Medulla oblongata (tissue), 1 donor: ENCODE data around the gene SCYGR7.
A peak's percentile ranks its signal among the peaks of the same experiment; 100 is the strongest.
"Not testable (repeated sequence)": the region's sequence is repeated elsewhere in the genome, so short reads cannot be mapped to it uniquely, and the experiment has no call there.

ENCODE experiments used
- DNase-seq: peaks from one replicate; pipeline ENCODE4 v3.0.0-alpha.2; 2015; ENCODE audit errors: extremely low spot score

Gene SCYGR7

GRCh38 chr2:227728035-227728434, at the start of gene SCYGR7:
Gene SCYGR7, plus strand, starts transcription at chr2:227728335. Its CDS starts 0 bp downstream, at chr2:227728335.
- DNase-seq = no peak

GRCh38 chr2:227684258-227684657, 43.9 kb upstream of the SCYGR7 start:
- DNase-seq = no peak

- DNase-seq = no peak
Measured at GRCh38 chr2:227687189-227687588, 40.9 kb upstream of the SCYGR7 start.

GRCh38 chr2:227696990-227697679, 31.0 kb upstream of the SCYGR7 start:
- no peak for DNase-seq

- no peak for DNase-seq
Measured at GRCh38 chr2:227701556-227701955, 26.6 kb upstream of the SCYGR7 start.

DNA sequence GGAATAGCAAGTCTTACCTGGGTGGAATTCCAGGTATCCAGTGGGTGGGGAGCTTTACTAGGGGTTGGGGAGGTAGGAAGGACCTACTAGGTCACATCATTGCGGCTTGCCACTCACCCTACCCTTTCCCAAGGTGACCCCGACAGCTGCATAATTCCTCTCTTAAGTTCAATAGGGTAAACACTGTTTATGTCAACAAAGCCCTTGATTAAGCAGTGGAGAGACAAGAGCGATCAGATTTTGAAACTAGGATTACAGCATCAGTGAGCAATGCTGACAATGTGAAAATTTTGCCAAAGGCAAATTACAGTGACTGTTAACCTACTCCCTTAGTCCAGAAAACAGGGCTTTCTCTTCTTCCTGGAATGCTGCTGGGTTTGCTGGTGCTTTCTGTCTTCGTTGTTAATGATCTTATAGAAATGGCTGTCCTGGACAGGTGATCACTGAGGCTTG, 24.8 kb upstream of the SCYGR7 start:
- DNase-seq = no peak

- no peak for DNase-seq
Measured at GRCh38 chr2:227703961-227704360, 24.2 kb upstream of the SCYGR7 start.

DNA sequence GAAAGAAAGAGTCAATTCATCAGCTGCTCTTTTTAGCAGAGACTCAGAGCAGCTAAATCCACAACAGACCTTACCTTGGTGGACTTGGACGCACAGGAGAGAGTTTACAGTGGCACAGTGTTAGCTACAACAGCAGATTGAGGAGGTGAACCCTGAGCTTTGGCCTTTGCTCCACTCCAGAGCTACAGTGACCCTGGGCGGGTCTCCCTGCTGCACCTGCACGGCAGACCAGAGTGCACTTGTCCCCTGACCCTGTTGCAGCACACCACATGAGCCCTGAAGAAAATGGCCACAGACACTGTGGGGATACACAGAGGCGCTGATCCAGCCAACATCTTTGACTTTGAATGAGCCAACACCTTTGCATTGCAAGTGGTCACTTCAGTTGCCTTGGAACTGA, 21.3 kb upstream of the SCYGR7 start:
- no peak for DNase-seq

GRCh38 chr2:227707390-227707789, 20.7 kb upstream of the SCYGR7 start:
- DNase-seq = no peak

GRCh38 chr2:227710986-227711385, 17.1 kb upstream of the SCYGR7 start:
- DNase-seq = no peak

DNA sequence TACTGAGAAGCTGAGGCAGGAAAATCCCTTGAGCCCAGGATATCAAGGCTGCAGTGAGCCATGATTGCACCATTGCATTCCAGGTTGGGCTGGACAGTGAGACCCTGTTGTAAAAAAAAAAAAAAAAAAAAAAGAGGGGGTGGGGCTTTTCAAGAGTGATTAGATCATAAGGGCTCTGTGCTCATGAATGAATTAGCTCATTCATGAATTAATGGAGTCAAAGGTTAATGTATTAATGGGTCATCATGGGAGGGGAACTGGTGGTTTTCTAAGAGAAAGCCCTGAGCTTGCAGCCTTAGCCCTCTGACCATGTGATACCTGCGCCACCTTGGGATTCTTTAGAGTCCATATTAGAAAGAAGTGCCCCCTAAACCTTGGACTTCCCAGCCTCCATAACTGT, 14.8 kb upstream of the SCYGR7 start:
- no peak for DNase-seq

- no peak for DNase-seq
Measured at GRCh38 chr2:227716501-227716900, 11.6 kb upstream of the SCYGR7 start.

DNA sequence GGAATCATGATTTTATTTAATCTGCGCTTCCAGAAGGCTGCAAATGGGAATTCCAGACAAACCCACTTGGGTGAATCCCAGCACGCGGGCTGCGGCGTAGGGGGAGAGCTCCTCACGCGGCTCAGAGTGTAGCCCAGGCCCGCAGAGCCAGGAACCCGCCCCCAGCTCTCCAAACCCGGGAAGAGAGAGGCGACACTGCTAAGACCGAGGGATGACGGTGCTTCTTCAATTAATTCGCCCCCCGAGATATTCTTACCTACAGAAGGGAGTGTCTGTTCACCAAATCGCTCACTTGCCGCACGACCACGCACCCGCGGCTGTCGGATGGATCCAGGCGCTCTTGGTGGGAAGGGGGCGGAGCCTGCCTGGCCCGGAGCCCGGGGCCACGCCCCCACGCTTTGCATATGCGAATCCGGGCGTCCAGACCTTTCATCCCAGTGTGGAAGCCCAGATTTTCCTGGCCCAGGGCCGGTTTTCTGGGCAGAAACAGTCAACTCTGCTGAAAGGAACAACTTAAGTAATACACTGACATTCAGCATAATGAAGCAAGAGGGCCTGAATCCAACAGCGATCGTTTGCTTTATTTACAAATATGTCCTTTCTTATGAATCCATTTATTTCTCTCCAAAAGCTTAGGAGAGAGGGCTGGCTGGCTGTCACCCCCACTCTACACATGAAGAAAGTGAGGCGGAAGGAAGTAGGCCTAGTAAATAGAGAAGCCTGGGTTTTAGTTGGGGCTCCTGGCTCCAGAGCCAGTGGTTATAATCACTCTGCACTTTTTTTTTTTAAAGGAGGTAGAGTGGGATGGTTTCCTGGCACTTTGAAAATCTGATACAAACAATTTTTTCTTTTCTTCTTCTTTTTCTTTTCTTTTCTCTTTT, 10.2 kb upstream of the SCYGR7 start, which contains the start of gene SLC19A3:
Gene SLC19A3, minus strand, starts transcription at position 342 of the 881 bp plus-strand sequence. CDS start 15,710 bp downstream, outside the sequence.
- peak; percentile 90 for DNase-seq

DNA sequence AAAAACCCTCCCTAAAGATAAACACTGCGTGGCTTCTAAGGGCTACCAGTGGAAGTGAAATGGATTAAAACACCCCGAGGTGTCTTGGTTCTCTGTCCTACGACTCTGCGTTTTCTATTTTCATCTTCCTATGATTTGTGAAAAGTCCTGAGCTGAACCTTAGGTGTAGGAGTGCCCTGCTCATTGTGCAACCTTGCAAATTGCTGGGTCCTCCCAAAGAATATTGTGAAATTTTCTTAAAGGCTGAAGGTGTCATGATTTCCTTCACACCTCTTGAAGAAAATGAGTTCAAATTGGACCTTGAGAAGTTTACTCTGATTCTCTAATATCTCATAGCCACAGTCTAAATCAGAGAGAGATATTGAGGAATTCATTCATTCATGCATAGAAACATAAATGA, 8.5 kb upstream of the SCYGR7 start:
- no peak for DNase-seq

DNA sequence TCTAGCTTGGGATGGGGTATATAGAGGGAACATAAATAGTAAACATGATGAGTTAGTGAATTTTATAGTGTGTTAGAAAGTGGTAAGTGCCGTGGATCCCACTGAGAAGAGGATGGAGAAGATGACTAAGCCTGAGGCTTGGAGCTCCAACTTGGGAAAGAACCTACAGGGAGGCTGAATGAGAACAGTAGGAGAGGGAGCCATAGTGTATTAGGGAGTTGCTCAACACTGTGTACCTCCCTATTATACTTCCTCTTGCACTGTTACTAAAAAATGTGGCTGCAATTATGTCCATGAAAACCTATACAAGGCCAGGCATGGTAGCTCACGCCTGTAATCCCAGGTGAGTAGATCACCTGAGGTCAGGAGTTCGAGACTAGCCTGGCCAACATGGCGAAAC, 7.5 kb upstream of the SCYGR7 start:
- DNase-seq = no peak

GRCh38 chr2:227722821-227723220, 5.3 kb upstream of the SCYGR7 start:
- not testable (repeated sequence) for DNase-seq

DNA sequence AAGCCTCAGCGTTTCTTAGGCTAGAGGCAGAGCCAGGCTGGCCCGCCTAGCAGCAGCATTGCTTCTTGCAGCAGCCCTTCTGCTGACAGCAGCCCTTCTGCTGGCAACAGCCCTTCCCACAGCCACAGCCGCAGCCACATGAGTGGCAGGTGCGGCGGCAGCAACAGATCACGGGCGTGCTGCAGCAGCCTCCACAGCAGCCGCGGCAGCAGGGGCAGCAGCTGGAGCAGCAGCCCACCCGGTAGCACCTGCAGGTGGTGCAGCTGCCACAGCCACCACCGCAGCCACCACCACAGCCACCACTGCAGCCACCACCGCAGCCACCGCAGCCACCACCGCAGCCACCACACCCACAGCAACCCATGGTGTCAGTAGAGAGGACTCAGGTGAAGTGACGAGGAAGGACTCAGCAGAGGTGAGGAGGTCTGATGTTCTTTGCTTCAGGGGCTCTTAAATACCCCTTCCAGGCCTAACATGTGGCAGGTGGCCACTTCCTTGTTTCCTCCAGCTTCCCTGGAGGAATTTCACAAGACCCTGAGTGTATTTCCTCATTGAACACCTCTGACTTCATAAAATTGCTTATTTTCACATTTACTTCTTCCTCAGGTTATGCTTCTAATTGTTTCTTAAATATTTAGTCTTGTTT, 3.6 kb upstream of the SCYGR7 start, which contains the start of gene SCYGR6:
Gene SCYGR6, minus strand, starts transcription at position 364 of the 646 bp plus-strand sequence. Its CDS starts 0 bp downstream, at position 364.
- no peak for DNase-seq

DNA sequence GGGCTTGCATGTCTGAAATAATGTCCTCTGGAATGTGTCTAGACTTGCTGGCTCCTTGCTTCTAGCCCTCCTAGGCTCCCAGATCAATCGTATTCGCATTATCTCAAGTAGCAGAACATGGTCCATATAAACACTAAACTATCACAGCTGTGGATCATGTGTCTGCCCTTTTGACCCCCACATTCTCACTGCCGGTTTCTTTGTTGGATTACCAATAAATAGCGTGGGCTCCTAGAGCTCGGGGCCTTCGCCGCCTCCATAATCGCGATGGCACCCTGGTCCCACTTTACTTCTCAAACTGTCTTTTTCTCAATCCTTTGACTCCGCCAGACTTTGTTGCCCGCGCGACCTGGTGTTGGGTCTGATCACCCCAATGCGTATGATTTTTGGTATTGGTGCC, 11.2 kb downstream of the SCYGR7 start:
- DNase-seq = no peak

DNA sequence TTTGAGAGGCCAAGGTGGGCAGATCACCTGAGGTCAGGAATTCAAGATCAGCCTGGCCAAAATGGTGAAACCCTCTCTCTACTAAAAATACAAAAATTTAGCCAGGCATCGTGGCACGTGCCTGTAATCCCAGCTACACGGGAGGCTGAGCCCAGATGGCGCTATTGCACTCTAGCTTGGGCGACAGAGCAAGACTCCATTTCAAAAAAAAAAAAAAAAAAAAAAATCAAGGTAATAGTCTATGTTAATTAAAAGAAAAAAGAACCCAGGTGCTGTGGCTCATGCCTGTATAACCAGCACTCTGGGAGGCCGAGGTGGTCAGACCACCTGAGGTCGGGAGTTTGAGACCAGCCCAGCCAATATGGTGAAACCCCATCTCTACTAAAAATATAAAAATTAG, 12.6 kb downstream of the SCYGR7 start:
- DNase-seq = not testable (repeated sequence)

DNA sequence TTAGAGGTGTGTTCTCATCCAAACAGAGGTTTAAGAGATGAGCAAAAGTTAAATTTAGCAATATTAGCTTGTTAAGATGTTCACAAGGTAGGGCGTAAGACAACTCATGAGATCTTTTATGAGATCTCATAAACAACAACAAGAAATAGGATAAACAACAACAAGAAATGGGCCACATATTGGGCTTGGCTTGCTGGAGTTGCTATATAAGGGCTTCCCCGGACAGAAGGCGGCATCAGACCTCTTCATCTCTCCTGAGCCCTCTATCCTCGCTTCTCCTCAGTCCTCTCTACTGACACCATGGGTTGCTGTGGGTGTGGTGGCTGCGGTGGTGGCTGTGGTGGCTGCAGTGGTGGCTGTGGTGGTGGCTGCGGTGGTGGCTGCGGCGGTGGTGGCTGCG, 17.5 kb downstream of the SCYGR7 start, which contains the start of gene SCYGR8:
Gene SCYGR8, plus strand, starts transcription at position 301 of the 400 bp plus-strand sequence. Its CDS starts 0 bp downstream, at position 301.
- DNase-seq = no peak

- no peak for DNase-seq
Measured at GRCh38 chr2:227748079-227748478, 19.9 kb downstream of the SCYGR7 start.

DNA sequence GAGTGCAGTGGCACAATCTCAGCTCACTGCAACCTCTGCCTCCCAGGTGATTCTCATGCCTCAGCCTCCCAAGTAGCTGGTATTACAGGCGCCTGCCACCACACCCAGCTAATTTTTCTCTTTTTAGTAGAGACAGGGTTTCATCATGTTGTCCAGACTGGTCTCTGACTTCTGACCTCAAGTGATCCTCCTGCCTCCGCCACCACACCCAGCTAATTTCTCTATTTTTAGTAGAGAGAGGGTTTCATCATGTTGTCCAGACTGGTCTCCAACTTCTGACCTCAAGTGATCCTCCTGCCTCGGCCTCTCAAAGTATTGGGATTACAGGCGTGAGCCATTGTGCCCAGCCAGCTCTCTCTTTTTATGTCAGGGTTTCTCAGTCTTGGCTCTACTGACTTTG, 28.1 kb downstream of the SCYGR7 start:
- not testable (repeated sequence) for DNase-seq
